Urinary bladder (tissue), 4 donors: Measurements from ENCODE around the gene SLC15A5. TPM values are rescaled to one million over a fixed set of nuclear protein-coding genes. Genes with fewer than 3 reads are reported as not detected.

Source experiments
- DNase-seq: peaks from one replicate; pipeline ENCODE4 v3.0.0-alpha.2; 2015; ENCODE audit errors: extremely low spot score
- H3K27ac ChIP-seq: one replicate; pipeline ENCODE4 v1.5.1; 2013; ENCODE audit warnings: low read depth, mild to moderate bottlenecking, moderate library complexity
- H3K36me3 ChIP-seq: one replicate; pipeline ENCODE4 v1.6.1; 2013; ENCODE audit warnings: mild to moderate bottlenecking, moderate library complexity; ENCODE audit not compliant: insufficient read depth
- H3K4me1 ChIP-seq: one replicate; pipeline ENCODE4 v1.6.1; 2013; ENCODE audit warnings: mild to moderate bottlenecking, moderate library complexity; ENCODE audit not compliant: insufficient read depth
- H3K4me3 ChIP-seq: one replicate; pipeline ENCODE4 v1.5.1; 2013; ENCODE audit warnings: low read depth, low read length
- WGBS: extraction: QIAGEN DNeasy Blood & Tissue Kit; methylation state at CpG from one replicate; pipeline ENCODE4 v1.1.7; 2013; 5-methylcytosine and 5-hydroxymethylcytosine counted together
- polyA plus RNA-seq: library from polyadenylated mRNA; stranded (reverse); fragments of 200-250 nt; gene quantifications from one replicate; pipeline ENCODE4 v1.2.3, GENCODE V29; 2013
- total RNA-seq: library from RNA; depleted of rRNA; stranded (reverse); fragments of >200 nt; gene quantifications from one replicate; pipeline ENCODE4 v1.2.3, GENCODE V29; 2014
- donor health status: healthy with polysubstance abuse.
- donor health status: healthy.

The SLC15A5 gene
- total and polyA plus RNA-seq, 2 donors: not detected

- 89% methylated on average over 4 of the region's 4 CpGs for WGBS
- Histone ChIP-seq H3K27ac (no peak overlapping the region), H3K36me3 (no peaks in the 10 kb centered on the region), H3K4me3 (no peak overlapping the region), H3K4me1 (no peaks in the 10 kb centered on the region)
- no peak for DNase-seq
Observed at GRCh38 chr12:16291032-16291431, 13.5 kb upstream of the SLC15A5 start.

- Histone ChIP-seq H3K27ac (no peak overlapping the region), H3K36me3 (no peaks in the 10 kb centered on the region), H3K4me3 (no peak overlapping the region), H3K4me1 (no peaks in the 10 kb centered on the region)
- 93% methylated on average over 3 of the region's 3 CpGs for WGBS
- DNase-seq: no peak
Observed at GRCh38 chr12:16285586-16285985, 8.1 kb upstream of the SLC15A5 start.

GRCh38 chr12:16282978-16283377, 5.5 kb upstream of the SLC15A5 start:
- DNase-seq: no peak
- 82% methylated on average over 2 of the region's 2 CpGs for WGBS
- Histone ChIP-seq H3K36me3 (no peaks in the 10 kb centered on the region), H3K4me3 (no peak overlapping the region), H3K4me1 (no peaks in the 10 kb centered on the region), H3K27ac (no peak overlapping the region)

- DNase-seq: no peak
- H3K4me1 ChIP-seq: no peaks in the 10 kb centered on the region
- WGBS: 74% methylated on average over 2 of the region's 2 CpGs
Observed at GRCh38 chr12:16282081-16282480, 4.6 kb upstream of the SLC15A5 start.

GRCh38 chr12:16281157-16281556, 3.7 kb upstream of the SLC15A5 start:
- Histone ChIP-seq H3K36me3 (no peaks in the 10 kb centered on the region), H3K4me1 (no peaks in the 10 kb centered on the region), H3K27ac (no peak overlapping the region), H3K4me3 (no peak overlapping the region)
- WGBS: 64% methylated on average over 3 of the region's 3 CpGs
- no peak for DNase-seq

More at GRCh38 chr12:16282081-16282480, 4.6 kb upstream of the SLC15A5 start:
- H3K4me3 ChIP-seq: no peak overlapping the region
- no peak overlapping the region for H3K27ac ChIP-seq
- no peaks in the 10 kb centered on the region for H3K36me3 ChIP-seq

GRCh38 chr12:16272222-16272621, 5.3 kb downstream of the SLC15A5 start:
- WGBS: 64% methylated on average over 3 of the region's 3 CpGs
- Histone ChIP-seq H3K4me1 (no peaks in the 10 kb centered on the region), H3K4me3 (no peak overlapping the region), H3K27ac (no peak overlapping the region), H3K36me3 (no peaks in the 10 kb centered on the region)
- no peak for DNase-seq

GRCh38 chr12:16271062-16271461, 6.4 kb downstream of the SLC15A5 start:
- Histone ChIP-seq H3K4me1 (no peaks in the 10 kb centered on the region), H3K36me3 (no peaks in the 10 kb centered on the region), H3K4me3 (no peak overlapping the region), H3K27ac (no peak overlapping the region)
- 37% methylated on average over 1 of the region's 1 CpG for WGBS
- no peak for DNase-seq

GRCh38 chr12:16269946-16270345, 7.5 kb downstream of the SLC15A5 start:
- Histone ChIP-seq H3K27ac (no peak overlapping the region), H3K4me1 (no peaks in the 10 kb centered on the region), H3K36me3 (no peaks in the 10 kb centered on the region), H3K4me3 (no peak overlapping the region)
- WGBS: 84% methylated on average over 2 of the region's 2 CpGs
- no peak for DNase-seq

- Histone ChIP-seq H3K27ac (no peak overlapping the region), H3K4me3 (no peak overlapping the region), H3K36me3 (no peaks in the 10 kb centered on the region), H3K4me1 (no peaks in the 10 kb centered on the region)
- no peak for DNase-seq
- 64% methylated on average over 1 of the region's 1 CpG for WGBS
Observed at GRCh38 chr12:16266085-16266484, 11.4 kb downstream of the SLC15A5 start.

GRCh38 chr12:16261944-16262475, 15.5 kb downstream of the SLC15A5 start:
- Histone ChIP-seq H3K4me1 (no peaks in the 10 kb centered on the region), H3K4me3 (no peak overlapping the region), H3K27ac (no peak overlapping the region), H3K36me3 (no peaks in the 10 kb centered on the region)
- no peak for DNase-seq
- WGBS: 89% methylated on average over 2 of the region's 2 CpGs

GRCh38 chr12:16260206-16260605, 17.3 kb downstream of the SLC15A5 start:
- Histone ChIP-seq H3K4me3 (no peak overlapping the region), H3K27ac (no peak overlapping the region), H3K36me3 (no peaks in the 10 kb centered on the region), H3K4me1 (no peaks in the 10 kb centered on the region)
- DNase-seq: no peak
- 92% methylated on average over 4 of the region's 4 CpGs for WGBS

GRCh38 chr12:16258963-16259362, 18.5 kb downstream of the SLC15A5 start:
- no peaks in the 10 kb centered on the region for H3K36me3 ChIP-seq

GRCh38 chr12:16246264-16246663, 31.2 kb downstream of the SLC15A5 start:
- H3K4me1 ChIP-seq: no peaks in the 10 kb centered on the region
- DNase-seq: no peak
- WGBS: 61% methylated on average over 1 of the region's 1 CpG
- no peak overlapping the region for H3K4me3 ChIP-seq
- no peaks in the 10 kb centered on the region for H3K36me3 ChIP-seq
- H3K27ac ChIP-seq: no peak overlapping the region

More at GRCh38 chr12:16258963-16259362, 18.5 kb downstream of the SLC15A5 start:
- 85% methylated on average over 2 of the region's 2 CpGs for WGBS
- Histone ChIP-seq H3K4me1 (no peaks in the 10 kb centered on the region), H3K4me3 (no peak overlapping the region), H3K27ac (no peak overlapping the region)
- DNase-seq: no peak

GRCh38 chr12:16245209-16245608, 32.3 kb downstream of the SLC15A5 start:
- Histone ChIP-seq H3K4me3 (no peak overlapping the region), H3K36me3 (no peaks in the 10 kb centered on the region), H3K27ac (no peak overlapping the region), H3K4me1 (no peaks in the 10 kb centered on the region)
- DNase-seq: no peak
- 62% methylated on average over 3 of the region's 3 CpGs for WGBS
